ENCODE measurements around the gene ZNF629.

ZNF629 gene

GRCh38 chr16:30764816-30765465, 22.1 kb downstream of the ZNF629 start:
- no peak overlapping the region for H3K4me3 ChIP-seq (ENCODE audit: low read depth, low read length)
- TF ChIP-seq CTCF (conservative IDR thresholded peaks at IDR 0.05; ENCODE audit: low read depth, low read length) = no peak
- no peak for DNase-seq (ENCODE audit: low read depth)

DNA sequence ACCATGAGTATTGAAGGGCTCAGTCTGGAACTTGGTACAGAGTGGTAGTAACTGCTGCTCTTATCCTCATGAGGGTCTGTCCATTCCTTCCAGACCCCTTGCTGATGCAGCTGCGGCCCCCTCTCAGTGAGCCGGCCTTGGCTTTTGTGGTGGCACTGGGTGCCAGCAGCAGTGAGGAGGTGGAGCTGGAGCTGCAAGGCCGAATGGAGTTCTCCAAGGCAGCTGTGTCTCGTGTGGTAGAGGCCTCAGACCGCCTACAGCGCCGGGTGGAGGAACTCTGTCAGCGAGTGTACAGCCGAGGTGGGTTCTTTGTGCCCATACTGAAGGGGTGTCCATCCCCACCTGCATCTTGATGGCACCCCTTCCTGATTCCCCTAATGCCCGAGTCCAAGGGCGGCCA, 22.9 kb downstream of the ZNF629 start:
- no peak for DNase-seq (ENCODE audit: low read depth)
- TF ChIP-seq CTCF (conservative IDR thresholded peaks at IDR 0.05; ENCODE audit: low read depth, low read length) = no peak
- no peak overlapping the region for H3K4me3 ChIP-seq (ENCODE audit: low read depth, low read length)

- no peak for TF ChIP-seq CTCF (conservative IDR thresholded peaks at IDR 0.05; ENCODE audit: low read depth, low read length)
- peak overlapping the region; percentile 98 for H3K4me3 ChIP-seq (ENCODE audit: low read depth, low read length)
Observed at GRCh38 chr16:30762991-30763725, 23.8 kb downstream of the ZNF629 start.

GRCh38 chr16:30761928-30762902, 24.8 kb downstream of the ZNF629 start, which contains the start of the genes CFAP119 and RNF40:
CFAP119 (minus strand) TSS chr16:30762062; CDS start chr16:30761748, 314 bp downstream.
RNF40 (plus strand) TSS chr16:30762322; CDS start chr16:30762546, 224 bp downstream.
- no peak for TF ChIP-seq CTCF (conservative IDR thresholded peaks at IDR 0.05; ENCODE audit: low read depth, low read length)
- DNase-seq (ENCODE audit: low read depth) = peak; percentile 99
- peak within 1 kb of the TSS; percentile 98 for H3K4me3 ChIP-seq (ENCODE audit: low read depth, low read length)

More at GRCh38 chr16:30762991-30763725, 23.8 kb downstream of the ZNF629 start:
- DNase-seq (ENCODE audit: low read depth) = no peak

GRCh38 chr16:30761427-30761927, 25.5 kb downstream of the ZNF629 start:
- peak; percentile 20 for DNase-seq (ENCODE audit: low read depth)
- H3K4me3 ChIP-seq (ENCODE audit: low read depth, low read length) = peak overlapping the region; percentile 98
- TF ChIP-seq CTCF (conservative IDR thresholded peaks at IDR 0.05; ENCODE audit: low read depth, low read length) = no peak

DNA sequence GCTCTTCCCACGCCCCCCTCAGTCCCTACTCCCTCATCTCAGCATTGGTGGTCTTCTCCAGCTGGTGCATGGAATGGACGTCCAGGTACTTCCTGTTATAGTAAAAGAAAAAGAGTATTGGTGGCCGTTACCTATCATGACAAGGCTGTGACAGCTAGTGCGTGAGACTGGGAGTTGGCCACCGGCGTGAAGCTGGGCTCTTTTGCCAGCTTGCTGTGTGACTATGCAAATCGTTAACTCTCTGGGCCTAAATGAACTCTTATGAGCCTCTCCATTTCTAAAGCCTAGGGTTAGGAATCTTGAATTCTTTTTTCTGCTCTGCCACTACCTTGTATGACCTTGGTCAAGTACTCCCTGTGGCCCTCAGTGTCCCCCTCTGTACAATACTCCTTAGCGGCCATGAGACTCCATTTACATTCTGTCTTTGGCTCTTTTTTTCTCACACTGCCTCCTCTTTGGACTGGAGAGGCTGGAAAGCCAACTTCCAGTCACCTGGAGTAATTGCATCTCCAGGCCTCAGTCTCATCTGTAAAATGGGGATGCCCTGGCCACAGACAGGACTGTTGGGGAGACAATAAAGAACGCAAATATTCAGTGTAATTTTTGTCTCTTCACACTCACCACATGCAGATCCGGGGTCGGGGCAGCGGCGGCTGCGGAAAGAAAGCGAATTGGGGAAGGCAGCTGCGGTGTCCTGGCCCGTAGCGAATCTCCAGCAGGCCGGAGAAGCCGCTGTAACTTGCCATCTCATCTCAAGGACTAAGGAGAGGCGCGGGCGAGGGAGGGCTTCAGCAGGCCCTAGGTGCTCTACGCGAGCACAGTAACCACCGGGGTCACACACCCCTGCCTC, 26.2 kb downstream of the ZNF629 start:
- H3K4me3 ChIP-seq (ENCODE audit: low read depth, low read length) = peak overlapping the region; percentile 98
- no peak for TF ChIP-seq CTCF (conservative IDR thresholded peaks at IDR 0.05; ENCODE audit: low read depth, low read length)
- no peak for DNase-seq (ENCODE audit: low read depth)

Data from choroid plexus epithelial cell (primary cell).